A549 treated with CpdA at 1 μM for 4 hours (cell line): ENCODE data around the gene SLC4A4. TPM values are rescaled to one million over a fixed set of nuclear protein-coding genes. Genes with fewer than 3 reads are reported as not detected.

Experiments used
- total RNA-seq: library from RNA; stranded (reverse); fragments of 200-300 nt; extraction: Qiagen RNA extraction; gene quantifications from 5 replicates; pipeline ENCODE4 v1.2.3, GENCODE V29; 2022; ENCODE audit warnings: low read depth

The SLC4A4 gene
- 1.6 to 2.9 TPM (median 2.1 TPM) in 5 replicates for total RNA-seq

GRCh38 chr4:71338846-71339593 lies at the start of gene SLC4A4:
Gene SLC4A4, plus strand, starts transcription at chr4:71339020.

